Spleen (tissue), 11 donors: ENCODE results near the gene ZNF335. TPM values are rescaled to one million over a fixed set of nuclear protein-coding genes. Genes with fewer than 3 reads are reported as not detected.

Experiments used
- DNase-seq: peaks from one replicate; pipeline ENCODE4 v3.0.0-alpha.2; 2020
- H3K27ac ChIP-seq, 8 donors: fragments of 200-600 bp; sonication (generic) in 7 of 8; 1 replicate in 4 of 8; 2 replicates in 4 of 8; pipeline versions ENCODE4 v1.5.0 to v1.8.0; 2016 to 2021; ENCODE audit warnings: inconsistent platforms in 4 of 8, mild to moderate bottlenecking in 4 of 8, moderate library complexity in 1 of 8
- H3K27me3 ChIP-seq, 7 donors: fragments of 200-600 bp; sonication (generic) in 6 of 7; replicated peaks in 1 of 7; 1 replicate in 4 of 7; 2 replicates in 3 of 7; pipeline versions ENCODE4 v1.5.0 to v1.8.0; 2016 to 2021; ENCODE audit warnings: inconsistent platforms in 3 of 7, mild to moderate bottlenecking in 1 of 7
- H3K36me3 ChIP-seq, 6 donors: fragments of 200-600 bp; sonication (generic) in 5 of 6; 1 replicate in 4 of 6; 2 replicates in 2 of 6; pipeline versions ENCODE4 v1.5.0 to v1.8.0; 2016 to 2021; ENCODE audit warnings: inconsistent platforms in 2 of 6
- H3K4me1 ChIP-seq, 6 donors: fragments of 200-600 bp; sonication (generic) in 5 of 6; 1 replicate in 3 of 6; 2 replicates in 3 of 6; pipeline versions ENCODE4 v1.5.0 to v1.8.0; 2016 to 2021; ENCODE audit warnings: inconsistent platforms in 3 of 6
- H3K4me3 ChIP-seq, 8 donors: fragments of 200-600 bp; sonication (generic) in 7 of 8; 1 replicate in 4 of 8; 2 replicates in 4 of 8; pipeline versions ENCODE4 v1.5.0 to v1.8.0; 2016 to 2021; ENCODE audit warnings: inconsistent platforms in 4 of 8, mild to moderate bottlenecking in 4 of 8, moderate library complexity in 2 of 8
- H3K9me3 ChIP-seq, 8 donors: fragments of 200-600 bp; sonication (generic) in 7 of 8; 1 replicate in 4 of 8; 2 replicates in 4 of 8; pipeline versions ENCODE4 v1.5.0 to v1.8.0; 2016 to 2021; ENCODE audit warnings: inconsistent platforms in 4 of 8
- POLR2A ChIP-seq, 3 donors: fragments of 450-650 bp; IDR thresholded peaks; one replicate each; pipeline ENCODE4 v1.5.1; 2017; ENCODE audit warnings: antibody characterized with exemption in 3 of 3, mild to moderate bottlenecking in 1 of 3
- POLR2AphosphoS5 ChIP-seq, 3 donors: sonication (generic); formaldehyde crosslinking; IDR thresholded peaks; one replicate each; pipeline ENCODE4 v1.5.1; 2017; ENCODE audit warnings: antibody characterized with exemption in 3 of 3
- WGBS, 5 donors: extraction: QIAGEN DNeasy Blood & Tissue Kit in 3 of 5; methylation state at CpG; one replicate each; pipeline versions ENCODE4 v1.1.5 to v1.1.7; 2013 to 2018; 5-methylcytosine and 5-hydroxymethylcytosine counted together
- intact Hi-C: fragments of 100-400 bp; cut with DNase I; formaldehyde crosslinking; loops from one replicate; pipeline ENCODE4 v1.15.0; 2023; ENCODE audit warnings: low total_unique reads
- polyA plus RNA-seq, 3 donors: library from polyadenylated mRNA; stranded (reverse); fragments of 200-250 nt; gene quantifications; one replicate each; pipeline ENCODE4 v1.2.1, GENCODE V29; 2013
- total RNA-seq, 7 donors: library from RNA; depleted of rRNA in 3 of 7; stranded (reverse); fragments of >200 nt in 3 of 7; fragmentation: NEBNext Ultra II Directional in 4 of 7; extraction: Animal tissue kit (Norgen Biotek cat#: 25700) in 4 of 7; gene quantifications; one replicate each; pipeline versions ENCODE4 v1.1.0 to v1.2.1, GENCODE V29; 2016 to 2021
- TF ChIP-seq, protein P1 (sequence below), 11 experiments: fragments of 200-600 bp in 7 of 11; fragments of 450-650 bp in 4 of 11; sonication (generic) in 4 of 11; IDR thresholded peaks in 8 of 11; conservative IDR thresholded peaks in 3 of 11; 1 replicate in 7 of 11; 2 replicates in 4 of 11; pipeline versions ENCODE4 v1.4.0 to v1.8.0; 2016 to 2021; ENCODE audit warnings: antibody characterized with exemption in 11 of 11, inconsistent platforms in 4 of 11, mild to moderate bottlenecking in 1 of 11
- donor health status: healthy with polysubstance abuse.
- donor health status: DM: no; HTN: no; CAD: no; lungs with moderate emphysema.
- donor health status: DM: no; HTN: no; CAD: no.
- donor health status: Bipolar disorder and iron deficiency.
- donor health status: healthy.
- donor health status: DM: no; HTN: no; CAD: no.
- donor health status: DM: yes; HTN: yes; CAD: no.

ZNF335 gene
- total and polyA plus RNA-seq, 10 donors = 8.2 to 46.3 (median 32.5) TPM

DNA sequence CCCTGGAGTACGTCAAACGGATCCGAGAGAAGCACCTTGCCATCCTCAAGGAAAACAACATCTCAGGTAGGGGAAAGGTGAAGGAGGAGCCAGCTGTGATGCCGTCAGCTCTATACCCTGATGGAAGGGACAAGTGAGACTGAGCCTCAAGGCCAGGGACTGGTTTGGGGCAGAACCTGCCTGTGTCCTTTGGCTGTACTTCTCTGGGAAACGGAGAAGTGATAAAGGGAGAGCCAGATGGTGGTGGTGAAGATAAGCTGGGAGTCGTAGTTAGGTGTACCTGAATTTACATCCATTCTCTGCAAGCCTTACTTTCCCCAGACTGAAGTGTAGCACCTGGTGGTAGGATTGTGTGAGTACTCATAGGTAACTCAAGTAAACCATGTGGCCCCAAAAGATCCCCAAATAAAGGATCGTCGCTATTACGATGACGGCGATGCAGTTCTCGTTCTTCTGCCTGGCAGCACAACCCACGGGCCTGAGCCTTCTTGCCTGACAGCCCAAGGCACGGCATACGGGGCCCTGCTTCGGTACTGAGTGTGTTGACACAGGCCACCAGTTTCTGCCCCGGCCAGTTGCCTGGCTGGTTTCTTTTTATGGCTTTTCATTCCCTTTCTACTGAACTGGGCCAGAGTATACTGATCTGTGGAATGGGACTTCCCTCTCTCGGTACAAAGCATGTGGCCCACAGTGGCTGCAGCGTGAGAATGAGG, 26.9 kb downstream of the ZNF335 start:
- H3K27me3 ChIP-seq = no peaks in the 10 kb centered on the region
- H3K4me3 ChIP-seq = no peak overlapping the region
- peaks cover 4 to 100% (median 100%) of the 10 kb centered on the region in 6 donors for H3K36me3 ChIP-seq
- H3K9me3 ChIP-seq = no peaks in the 10 kb centered on the region
- H3K27ac ChIP-seq = peak overlapping the region in 7 of 8 donors; percentile 28 to 87 (median 78)
- H3K4me1 ChIP-seq = peaks cover 0 to 59% (median 38%) of the 10 kb centered on the region in 6 donors
- intact Hi-C loops = no loop called here
- no peak for DNase-seq
- TF ChIP-seq POLR2A (IDR thresholded peaks at IDR 0.05) (no peak), POLR2AphosphoS5 (IDR thresholded peaks at IDR 0.05) (peak; percentile 3 to 27 (median 24))
- TF ChIP-seq, protein P1, sequence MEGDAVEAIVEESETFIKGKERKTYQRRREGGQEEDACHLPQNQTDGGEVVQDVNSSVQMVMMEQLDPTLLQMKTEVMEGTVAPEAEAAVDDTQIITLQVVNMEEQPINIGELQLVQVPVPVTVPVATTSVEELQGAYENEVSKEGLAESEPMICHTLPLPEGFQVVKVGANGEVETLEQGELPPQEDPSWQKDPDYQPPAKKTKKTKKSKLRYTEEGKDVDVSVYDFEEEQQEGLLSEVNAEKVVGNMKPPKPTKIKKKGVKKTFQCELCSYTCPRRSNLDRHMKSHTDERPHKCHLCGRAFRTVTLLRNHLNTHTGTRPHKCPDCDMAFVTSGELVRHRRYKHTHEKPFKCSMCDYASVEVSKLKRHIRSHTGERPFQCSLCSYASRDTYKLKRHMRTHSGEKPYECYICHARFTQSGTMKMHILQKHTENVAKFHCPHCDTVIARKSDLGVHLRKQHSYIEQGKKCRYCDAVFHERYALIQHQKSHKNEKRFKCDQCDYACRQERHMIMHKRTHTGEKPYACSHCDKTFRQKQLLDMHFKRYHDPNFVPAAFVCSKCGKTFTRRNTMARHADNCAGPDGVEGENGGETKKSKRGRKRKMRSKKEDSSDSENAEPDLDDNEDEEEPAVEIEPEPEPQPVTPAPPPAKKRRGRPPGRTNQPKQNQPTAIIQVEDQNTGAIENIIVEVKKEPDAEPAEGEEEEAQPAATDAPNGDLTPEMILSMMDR (IDR thresholded peaks at IDR 0.05 in 8 of 11, conservative IDR thresholded peaks at IDR 0.05 in 3 of 11) = no peak
- WGBS, 5 donors = 88 to 94% (median 90%) methylated on average over 19 of the region's 19 CpGs

DNA sequence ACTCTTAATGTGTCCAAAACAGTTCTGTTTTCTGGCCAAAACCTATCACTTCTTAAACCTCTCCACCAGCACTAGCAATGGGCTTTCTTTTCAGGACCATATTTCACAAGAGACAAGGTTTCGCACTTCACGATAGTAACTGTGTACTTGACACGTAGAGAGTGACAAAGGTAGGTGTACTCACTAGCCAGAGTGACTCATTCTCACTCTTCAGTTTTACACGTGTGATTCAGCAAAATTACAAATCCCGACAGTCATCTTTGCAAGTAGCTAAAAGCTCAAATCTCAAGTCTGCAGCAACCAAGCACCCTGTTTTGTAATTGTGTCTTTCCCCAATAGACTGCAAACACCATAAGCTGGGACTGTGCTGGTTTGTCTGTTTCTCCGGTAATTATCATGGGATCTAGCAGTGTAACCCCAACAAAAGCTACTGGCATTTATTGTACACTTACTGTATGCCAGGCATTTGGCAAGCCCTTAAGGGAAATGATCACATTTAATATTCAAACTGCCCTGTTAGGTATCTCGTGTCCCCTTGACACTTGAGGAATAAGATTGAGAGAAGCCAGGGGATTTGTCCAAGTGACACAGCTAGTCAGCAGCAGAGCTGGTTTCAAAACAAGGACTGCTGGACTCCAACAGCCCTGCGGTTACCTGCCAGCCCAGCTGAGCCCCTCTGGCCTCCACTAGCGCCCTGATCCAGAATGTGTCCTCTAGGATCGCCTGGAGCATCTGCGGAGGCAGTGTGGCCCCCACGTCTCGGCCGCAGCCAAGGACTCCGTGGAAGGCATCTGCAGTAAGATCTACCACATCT, 27.6 kb downstream of the ZNF335 start:
- WGBS, 5 donors = 81 to 94% (median 84%) methylated on average over 11 to 15 of the region's 15 CpGs
- peaks cover 8 to 100% (median 100%) of the 10 kb centered on the region in 6 donors for H3K36me3 ChIP-seq
- H3K4me3 ChIP-seq = no peak overlapping the region
- no peak for DNase-seq
- H3K4me1 ChIP-seq = peaks cover 0 to 59% (median 38%) of the 10 kb centered on the region in 6 donors
- intact Hi-C loops = no loop called here
- H3K27me3 ChIP-seq = no peaks in the 10 kb centered on the region
- no peaks in the 10 kb centered on the region for H3K9me3 ChIP-seq
- H3K27ac ChIP-seq = peak overlapping the region in 4 of 8 donors; percentile 77 to 87 (median 80)
- peak in 1 of 3 donors; percentile 36 for TF ChIP-seq POLR2AphosphoS5 (IDR thresholded peaks at IDR 0.05)
- TF ChIP-seq, protein P1 (IDR thresholded peaks at IDR 0.05 in 8 of 11, conservative IDR thresholded peaks at IDR 0.05 in 3 of 11) = no peak

DNA sequence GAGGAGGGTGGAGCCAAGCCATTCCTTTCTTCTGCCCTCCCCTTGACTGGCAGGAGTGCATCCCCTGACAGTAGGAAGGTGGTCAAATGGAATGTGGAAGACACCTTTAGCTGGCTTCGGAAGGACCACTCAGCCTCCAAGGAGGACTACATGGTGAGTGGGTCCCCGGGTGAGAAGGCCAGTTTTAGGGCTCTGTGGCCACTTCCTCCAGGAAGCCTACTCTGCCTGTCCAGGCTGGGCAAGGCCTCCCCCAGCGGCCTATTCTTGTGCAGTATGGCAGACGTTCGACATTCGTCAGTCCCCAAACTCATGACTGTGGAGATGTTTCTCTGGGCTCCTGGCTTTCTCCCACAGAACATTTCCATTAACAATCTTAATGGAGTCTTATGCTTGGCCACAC, 28.4 kb downstream of the ZNF335 start:
- DNase-seq = no peak
- peaks cover 0 to 56% (median 36%) of the 10 kb centered on the region in 6 donors for H3K4me1 ChIP-seq
- intact Hi-C loops = no loop called here

More for the DNA sequence above, 28.4 kb downstream of the ZNF335 start:
- TF ChIP-seq, protein P1 (IDR thresholded peaks at IDR 0.05 in 8 of 11, conservative IDR thresholded peaks at IDR 0.05 in 3 of 11) = no peak
- TF ChIP-seq POLR2AphosphoS5 (IDR thresholded peaks at IDR 0.05) = no peak
- TF ChIP-seq POLR2A (IDR thresholded peaks at IDR 0.05) = no peak
- 85 to 95% (median 94%) methylated on average over 6 of the region's 6 CpGs for WGBS, 5 donors
- Histone ChIP-seq H3K4me3 (no peak overlapping the region), H3K9me3 (no peaks in the 10 kb centered on the region), H3K27me3 (no peaks in the 10 kb centered on the region), H3K27ac (peak overlapping the region in 2 of 8 donors; percentile 81 to 87), H3K36me3 (peaks cover 9 to 100% (median 100%) of the 10 kb centered on the region in 6 donors)
